DOHH2 (cell line): Measurements from ENCODE around the gene PITPNC1.

Source experiments
- CTCF ChIP-seq: fragments of 200-600 bp; sonication (generic); IDR thresholded peaks from one replicate; pipeline ENCODE4 v1.5.1; 2014; ENCODE audit warnings: antibody characterized with exemption, mild to moderate bottlenecking, low read depth, low read length; ENCODE audit not compliant: poor library complexity, severe bottlenecking
- EZH2phosphoT487 ChIP-seq: fragments of 200-600 bp; sonication (generic); IDR thresholded peaks from 2 replicates; pipeline ENCODE4 v1.6.1; 2017; ENCODE audit warnings: borderline replicate concordance, mild to moderate bottlenecking, antibody characterized with exemption, low read length, moderate library complexity, mixed read lengths

GRCh38 chr17:67509390-67510287 lies 132.6 kb downstream of the PITPNC1 start:
- no peak for TF ChIP-seq CTCF
- TF ChIP-seq EZH2phosphoT487 = no peak
